SH-SY5Y (cell line): ENCODE data around the gene MTCL1.

ENCODE experiments used
- GATA2 ChIP-seq: IDR thresholded peaks from 2 replicates; pipeline ENCODE4 v1.6.1; 2011; ENCODE audit warnings: mild to moderate bottlenecking, low read depth, low read length
- GATA3 ChIP-seq: IDR thresholded peaks from 2 replicates; pipeline ENCODE4 v1.6.1; 2011; ENCODE audit warnings: low read depth, mild to moderate bottlenecking, low read length, moderate library complexity

- TF ChIP-seq GATA2: no peak
- no peak for TF ChIP-seq GATA3
Observed at GRCh38 chr18:8821083-8821465, 115.7 kb downstream of the MTCL1 start.
